Stomach smooth muscle (tissue), 2 donors: ENCODE measurements around the gene CA6.
"Not testable (repeated sequence)": the region's sequence is repeated elsewhere in the genome, so short reads cannot be mapped to it uniquely, and the experiment has no call there.

Experiments
- H3K27ac ChIP-seq: one replicate; pipeline ENCODE4 v1.7.0; 2013; ENCODE audit warnings: mild to moderate bottlenecking, low read length, inconsistent platforms
- H3K27me3 ChIP-seq, 2 donors: one replicate each; pipeline ENCODE4 v1.7.0; 2013; ENCODE audit warnings: low read length in 2 of 2; ENCODE audit not compliant: insufficient read depth in 2 of 2, control insufficient read depth in 1 of 2
- H3K36me3 ChIP-seq, 2 donors: one replicate each; pipeline ENCODE4 v1.7.0; 2013; ENCODE audit warnings: low read length in 2 of 2; ENCODE audit not compliant: control insufficient read depth in 2 of 2, insufficient read depth in 2 of 2
- H3K4me1 ChIP-seq: one replicate; pipeline ENCODE4 v1.7.0; 2013; ENCODE audit warnings: low read length; ENCODE audit not compliant: control insufficient read depth, insufficient read depth
- H3K4me3 ChIP-seq, 2 donors: one replicate each; pipeline ENCODE4 v1.7.0; 2013; ENCODE audit warnings: low read length in 2 of 2
- H3K9ac ChIP-seq, 2 donors: one replicate each; pipeline ENCODE4 v1.7.0; 2013; ENCODE audit warnings: low read length in 2 of 2, mild to moderate bottlenecking in 1 of 2
- H3K9me3 ChIP-seq, 2 donors: one replicate each; pipeline ENCODE4 v1.7.0; 2013; ENCODE audit warnings: low read length in 2 of 2; ENCODE audit not compliant: control insufficient read depth in 2 of 2
- donor health status: healthy.
- donor health status: Pancreatic carcinoma.

The CA6 gene

GRCh38 chr1:9020305-9020704 lies 74.6 kb downstream of the CA6 start:
- no peaks in the 10 kb centered on the region for H3K27me3 ChIP-seq
- H3K9me3 ChIP-seq, result no peaks in the 10 kb centered on the region
- no peak overlapping the region for H3K27ac ChIP-seq
- no peaks in the 10 kb centered on the region for H3K36me3 ChIP-seq
- no peak overlapping the region for H3K9ac ChIP-seq
- no peak overlapping the region for H3K4me3 ChIP-seq
- H3K4me1 ChIP-seq, result no peaks in the 10 kb centered on the region

- H3K27ac ChIP-seq, H3K36me3 ChIP-seq, H3K4me3 ChIP-seq, H3K9me3 ChIP-seq, H3K27me3 ChIP-seq, H3K4me1 ChIP-seq, H3K9ac ChIP-seq: not testable (repeated sequence)
Observed at GRCh38 chr1:9022026-9022738, 76.5 kb downstream of the CA6 start.

- H3K27me3 ChIP-seq, result no peaks in the 10 kb centered on the region
- H3K4me1 ChIP-seq, result no peaks in the 10 kb centered on the region
- H3K9ac ChIP-seq, result no peak overlapping the region
- no peak overlapping the region for H3K4me3 ChIP-seq
- H3K9me3 ChIP-seq, result no peaks in the 10 kb centered on the region
- H3K27ac ChIP-seq, result no peak overlapping the region
- no peaks in the 10 kb centered on the region for H3K36me3 ChIP-seq
Observed at GRCh38 chr1:9022773-9023172, 77.1 kb downstream of the CA6 start.
